HG03139 (cell line): ENCODE measurements around the gene C2.

Experiments used
- ATAC-seq: cut with Tn5 transposase; IDR thresholded peaks from one replicate; pipeline ENCODE4 v1.9.1; 2021; ENCODE audit not compliant: unreplicated experiment

Gene C2

GRCh38 chr6:31927242-31927862 lies at the start of gene C2:
TSS of gene C2 (plus strand) at chr6:31927717. CDS start at chr6:31927753, 36 bp downstream.
- ATAC-seq = no peak

GRCh38 chr6:31878222-31878621 lies 49.3 kb upstream of the C2 start:
- no peak for ATAC-seq

DNA sequence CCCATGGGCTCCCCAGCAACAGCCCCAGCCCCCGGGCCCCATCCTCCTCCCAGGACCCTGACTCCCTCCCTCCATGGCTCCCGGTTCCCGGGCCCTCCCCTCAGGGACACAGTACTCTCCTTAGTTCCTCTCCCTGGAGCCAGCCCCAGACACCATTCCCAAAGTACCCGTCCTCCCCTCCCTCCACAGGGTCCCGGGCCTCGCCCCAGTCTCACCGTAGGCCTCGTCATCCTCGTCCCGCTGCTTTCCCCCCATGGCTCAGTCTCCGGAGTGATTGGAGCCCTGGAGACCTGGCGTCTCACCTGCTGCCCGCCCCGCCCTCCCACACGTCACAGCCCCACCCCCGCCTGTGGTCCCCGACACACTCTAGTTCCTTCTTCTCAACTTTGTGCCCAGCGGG lies 48.8 kb upstream of the C2 start, which contains the start of gene SLC44A4:
TSS of gene SLC44A4 (minus strand) at position 272 of the 400 bp plus-strand sequence. CDS start at position 255, 17 bp downstream.
- no peak for ATAC-seq

- ATAC-seq = no peak
Measured at GRCh38 chr6:31879143-31879542, 48.4 kb upstream of the C2 start.

- ATAC-seq = no peak
Measured at GRCh38 chr6:31879901-31880300, 47.6 kb upstream of the C2 start.

DNA sequence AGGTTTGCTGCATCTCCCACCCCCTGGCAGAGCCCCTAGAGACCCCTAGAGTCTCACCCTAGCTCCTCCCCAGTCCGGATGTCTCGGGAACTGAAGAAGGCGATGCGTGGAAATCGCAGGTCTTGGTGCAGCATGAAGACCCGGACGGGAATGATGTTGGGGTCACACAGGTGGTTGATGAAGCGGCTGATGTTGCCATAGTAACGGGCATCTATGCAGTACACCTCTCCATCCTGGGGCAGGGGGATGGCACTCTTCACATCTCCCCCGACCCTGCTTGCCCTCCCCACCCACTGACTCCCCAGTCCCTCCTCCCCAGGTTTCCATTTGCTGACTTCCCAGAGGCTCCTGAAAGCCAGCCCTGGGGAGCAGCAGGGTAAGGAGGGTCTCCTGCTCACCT lies 46.9 kb upstream of the C2 start:
- ATAC-seq = no peak

DNA sequence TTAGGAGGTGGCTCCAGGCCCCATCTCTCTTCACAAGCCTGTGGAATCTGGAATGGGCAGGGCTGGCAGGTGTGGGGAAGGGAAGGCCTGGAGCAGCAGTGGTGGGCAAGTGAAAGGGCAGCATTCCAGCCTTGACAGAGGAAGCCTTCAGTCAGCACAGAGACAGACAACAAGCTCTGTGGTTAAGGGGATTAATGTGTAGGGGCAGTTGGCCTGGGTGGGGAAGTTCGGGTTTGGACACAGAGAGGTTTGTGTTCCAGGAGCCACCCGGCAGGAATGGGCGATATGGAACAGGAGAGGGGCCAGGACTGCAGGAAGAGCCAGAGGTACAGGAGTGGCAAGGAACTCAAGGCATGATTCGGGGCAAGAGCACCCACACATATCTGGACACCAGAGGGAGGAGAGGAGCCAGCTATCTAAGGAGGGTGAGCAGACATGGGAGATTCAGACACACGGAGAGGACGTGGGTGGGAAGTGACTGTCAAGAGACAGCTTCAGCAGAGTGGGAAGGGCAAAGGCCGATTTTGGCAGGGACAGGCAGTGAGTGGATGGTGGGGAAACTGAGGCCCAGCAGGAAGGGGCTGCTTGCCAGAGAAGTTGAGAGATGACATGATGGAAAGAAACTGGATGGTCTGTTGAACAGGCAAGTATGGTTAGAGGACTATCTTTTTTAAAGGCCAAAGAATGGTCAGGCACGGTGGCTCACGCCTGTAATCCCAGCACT lies 46.2 kb upstream of the C2 start:
- no peak for ATAC-seq

GRCh38 chr6:31882344-31882743 lies 45.2 kb upstream of the C2 start:
- no peak for ATAC-seq

GRCh38 chr6:31883676-31884075 lies 43.8 kb upstream of the C2 start:
- no peak for ATAC-seq

GRCh38 chr6:31884528-31885035 lies 42.9 kb upstream of the C2 start:
- no peak for ATAC-seq

DNA sequence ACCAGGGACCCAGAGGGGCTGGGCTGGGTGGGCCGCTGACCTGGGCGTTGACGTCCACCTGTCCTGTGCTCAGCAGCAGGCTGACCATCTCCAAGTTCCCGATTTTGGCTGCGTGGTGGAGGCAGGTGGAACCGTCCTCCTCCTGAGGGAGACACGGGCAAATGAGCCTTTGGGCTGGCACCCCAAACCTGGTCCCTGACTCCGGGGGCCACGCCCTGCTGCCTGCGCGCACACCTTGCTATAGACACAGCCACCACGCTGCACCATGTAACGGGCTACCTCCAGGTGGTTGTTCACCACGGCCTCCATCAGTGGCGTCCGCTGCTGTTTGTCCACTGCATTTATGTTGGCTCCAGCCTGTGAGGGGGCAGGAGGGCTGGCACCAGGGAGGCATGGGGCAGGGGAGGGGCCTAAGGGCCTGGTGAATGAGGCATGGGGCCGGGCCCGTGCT lies 41.0 kb upstream of the C2 start:
- ATAC-seq = no peak

DNA sequence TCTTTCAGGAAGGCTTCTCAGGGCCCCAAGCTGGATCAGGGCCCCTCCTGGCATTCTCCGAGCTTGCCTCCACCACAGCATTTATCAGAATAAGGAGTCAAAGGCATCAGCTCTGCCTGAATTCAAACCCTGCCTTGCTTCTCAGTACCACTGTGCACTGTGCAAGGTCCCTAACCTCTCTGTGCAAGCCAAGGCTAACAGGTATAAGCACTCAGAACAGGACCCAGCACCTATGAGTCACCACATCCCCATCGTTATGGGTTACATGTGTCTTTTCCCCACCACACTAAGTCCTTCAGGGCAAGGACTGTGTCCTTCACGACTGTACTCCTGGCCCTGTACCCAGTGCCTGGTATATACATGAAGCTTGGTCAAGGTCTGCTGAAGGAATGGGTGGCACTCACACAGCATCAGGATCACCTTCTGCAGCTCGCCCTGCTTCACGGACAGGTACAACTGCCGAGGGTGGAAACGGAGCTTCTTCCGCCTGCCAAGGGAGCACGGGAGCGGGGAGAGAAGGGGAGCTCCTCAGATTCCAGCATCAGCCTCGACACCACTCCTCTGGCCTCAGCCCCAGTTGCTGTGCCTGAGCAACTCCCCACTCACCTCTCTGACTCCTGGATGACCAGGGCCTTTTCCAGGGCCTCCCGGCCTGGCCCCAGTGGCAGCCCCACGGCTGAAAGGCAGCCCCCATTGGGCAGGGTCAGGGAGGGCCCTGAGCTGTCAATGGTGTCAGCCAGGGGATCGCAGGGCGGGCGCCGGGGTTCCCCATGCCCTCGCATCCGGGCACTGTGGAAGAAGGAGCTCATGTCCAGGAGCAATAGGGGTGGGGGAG lies 40.1 kb upstream of the C2 start:
- no peak for ATAC-seq

DNA sequence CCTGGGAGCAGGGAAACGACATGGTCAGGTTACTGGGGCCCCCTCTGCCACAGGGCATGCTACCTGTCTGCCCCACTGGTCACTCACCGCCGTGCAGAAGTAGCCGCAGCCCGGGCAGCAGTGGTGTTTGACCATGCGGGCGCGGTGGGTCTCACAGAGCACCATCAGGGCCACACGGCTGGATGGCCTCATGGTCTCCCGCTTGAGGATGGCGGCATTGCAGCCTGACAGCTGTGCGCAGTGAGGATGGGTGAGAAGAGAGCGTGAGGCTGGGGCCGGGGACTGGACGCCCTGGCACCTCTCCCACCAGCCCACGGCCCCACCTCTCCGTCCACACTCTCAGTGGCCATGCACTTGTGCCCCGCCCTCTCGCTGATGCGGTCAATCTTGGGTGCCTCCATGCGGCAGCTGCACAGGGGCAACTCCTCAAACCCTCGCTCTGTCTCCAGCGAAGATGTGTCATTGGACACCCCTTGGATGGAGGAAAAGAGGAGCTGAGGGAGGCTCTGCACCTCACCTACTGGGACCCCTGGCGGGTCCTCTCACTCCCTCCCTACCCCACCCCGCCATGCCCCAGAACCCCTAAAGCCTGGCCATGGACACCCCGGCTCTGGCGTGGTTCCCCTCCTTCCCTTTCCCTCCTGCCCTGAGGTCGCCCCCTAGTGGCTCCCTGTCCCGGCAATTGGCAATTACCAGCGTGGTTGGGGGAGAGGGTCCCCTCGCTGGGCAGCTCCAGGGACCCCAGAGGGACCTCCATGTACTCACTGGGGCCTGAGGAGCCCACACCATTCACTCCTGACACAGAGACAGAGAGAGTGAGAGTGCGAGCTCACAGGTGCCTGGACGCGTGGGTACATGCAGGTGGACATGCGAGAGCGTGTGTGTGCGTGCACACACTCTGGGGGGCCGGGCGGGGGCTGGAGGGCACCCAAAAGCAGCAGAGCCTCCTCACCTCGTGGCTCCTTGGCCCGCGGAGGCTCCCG lies 39.0 kb upstream of the C2 start:
- no peak for ATAC-seq

- no peak for ATAC-seq
Measured at GRCh38 chr6:31889331-31889972, 38.1 kb upstream of the C2 start.

DNA sequence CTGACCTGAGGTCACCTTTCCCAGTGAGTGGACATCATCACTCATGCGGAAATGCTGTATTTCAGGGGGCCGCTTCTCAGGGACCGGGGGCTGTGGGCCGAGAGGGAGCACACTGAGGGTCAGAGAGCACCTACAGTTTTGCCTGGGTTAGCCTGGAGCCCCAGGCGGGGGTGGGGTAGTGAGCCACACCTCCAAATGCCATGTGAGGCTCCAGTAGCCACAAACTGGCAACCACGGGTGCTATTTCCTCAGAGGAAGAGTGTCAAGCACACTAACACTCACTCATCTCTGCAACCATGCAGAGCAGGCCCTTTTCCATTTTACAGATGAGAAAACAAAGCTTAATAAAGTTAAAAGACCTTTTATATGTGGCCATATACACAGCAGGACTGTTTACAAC lies 34.7 kb upstream of the C2 start:
- ATAC-seq = no peak

GRCh38 chr6:31896493-31896855 lies 31.0 kb upstream of the C2 start:
- no peak for ATAC-seq

DNA sequence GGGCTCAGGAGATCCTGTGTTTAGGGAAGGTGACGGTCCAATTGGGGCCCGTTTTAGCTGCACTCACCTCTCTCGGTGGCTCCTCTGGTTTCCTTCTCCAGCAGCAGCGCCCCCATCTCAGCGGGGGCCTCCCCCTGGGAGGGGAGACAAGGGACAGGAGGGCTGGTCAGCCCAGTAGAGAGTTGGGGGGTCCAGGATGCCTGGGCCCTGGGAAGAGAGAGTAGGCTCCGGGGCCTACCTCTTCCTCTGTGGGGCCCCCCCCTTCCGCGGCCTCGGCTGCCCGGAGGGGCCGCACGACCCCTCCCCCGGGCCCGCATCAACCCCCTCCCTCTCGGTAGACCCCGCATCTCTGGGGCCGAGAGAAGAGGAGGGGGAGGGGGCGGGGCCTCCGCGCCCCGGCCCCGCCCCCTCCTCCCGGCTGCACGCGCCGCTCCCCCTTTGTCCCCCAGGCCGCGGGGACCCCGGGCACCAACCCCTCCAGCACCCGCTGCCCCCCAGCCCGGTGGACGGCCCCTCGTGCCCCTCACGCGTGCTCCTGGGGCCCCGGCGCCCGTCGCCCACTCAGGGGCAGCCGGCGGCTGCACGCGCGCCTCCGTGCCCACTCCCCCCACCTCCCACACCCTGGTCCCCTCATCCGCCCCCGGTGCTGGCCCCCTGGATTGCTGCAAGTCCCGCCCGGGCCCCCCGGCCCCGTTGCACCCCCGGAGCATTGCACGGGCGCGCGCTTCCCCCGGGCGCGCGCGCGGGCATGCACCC lies 30.5 kb upstream of the C2 start:
- ATAC-seq = no peak

- ATAC-seq = peak; percentile 33
Measured at GRCh38 chr6:31897612-31898382, 29.7 kb upstream of the C2 start, which contains the start of gene EHMT2. TSS of gene EHMT2 (minus strand) at chr6:31897698. CDS start at chr6:31897677, 21 bp downstream.
